ENCODE results near the gene AARS1.
"Not testable (repeated sequence)": the region's sequence is repeated elsewhere in the genome, so short reads cannot be mapped to it uniquely, and the experiment has no call there.

The AARS1 gene

DNA sequence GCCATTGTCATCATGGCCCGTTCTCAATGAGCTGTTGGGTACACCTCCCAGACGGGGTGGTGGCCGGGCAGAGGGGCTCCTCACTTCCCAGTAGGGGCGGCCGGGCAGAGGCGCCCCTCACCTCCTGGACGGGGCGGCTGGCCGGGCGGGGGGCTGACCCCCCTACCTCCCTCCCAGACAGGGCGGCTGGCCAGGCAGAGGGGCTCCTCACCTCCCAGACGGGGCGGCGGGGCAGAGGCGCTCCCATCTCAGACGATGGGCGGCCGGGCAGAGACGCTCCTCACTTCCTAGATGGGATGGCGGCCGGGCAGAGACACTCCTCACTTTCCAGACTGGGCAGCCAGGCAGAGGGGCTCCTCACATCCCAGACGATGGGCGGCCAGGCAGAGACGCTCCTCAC lies 64.7 kb downstream of the AARS1 start:
- DNase-seq (ENCODE audit: low read depth), result not testable (repeated sequence)

GRCh38 chr16:70223971-70224513 lies 65.3 kb downstream of the AARS1 start:
- not testable (repeated sequence) for DNase-seq (ENCODE audit: low read depth)

- not testable (repeated sequence) for DNase-seq (ENCODE audit: low read depth)
These were observed 66.1 kb downstream of the AARS1 start for GRCh38 chr16:70223216-70223615.

- DNase-seq (ENCODE audit: low read depth), result not testable (repeated sequence)
These were observed 66.7 kb downstream of the AARS1 start for GRCh38 chr16:70222574-70222973.

GRCh38 chr16:70218586-70218985 lies 70.7 kb downstream of the AARS1 start:
- not testable (repeated sequence) for DNase-seq (ENCODE audit: low read depth)

DNA sequence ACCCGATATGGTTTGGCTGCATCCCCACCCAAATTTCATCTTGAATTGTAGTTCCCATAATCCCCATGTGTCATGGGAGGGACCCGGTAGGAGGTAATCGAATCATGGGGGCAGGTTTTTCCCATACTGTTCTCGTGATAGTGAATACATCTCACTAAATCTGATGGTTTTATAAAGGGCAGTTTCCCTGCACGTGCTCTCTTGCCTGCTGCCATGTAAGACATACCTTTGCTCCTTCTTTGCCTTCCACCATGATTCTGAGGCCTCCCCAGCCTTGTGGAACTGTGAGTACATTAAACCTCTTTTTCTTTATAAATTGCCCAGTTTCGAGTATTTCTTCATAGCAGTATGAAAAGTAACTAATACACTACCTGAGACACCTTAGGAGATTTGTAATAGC lies 82.9 kb downstream of the AARS1 start:
- DNase-seq (ENCODE audit: low read depth), result not testable (repeated sequence)

- DNase-seq (ENCODE audit: low read depth), result not testable (repeated sequence)
These were observed 84.5 kb downstream of the AARS1 start for GRCh38 chr16:70204668-70205405.

DNA sequence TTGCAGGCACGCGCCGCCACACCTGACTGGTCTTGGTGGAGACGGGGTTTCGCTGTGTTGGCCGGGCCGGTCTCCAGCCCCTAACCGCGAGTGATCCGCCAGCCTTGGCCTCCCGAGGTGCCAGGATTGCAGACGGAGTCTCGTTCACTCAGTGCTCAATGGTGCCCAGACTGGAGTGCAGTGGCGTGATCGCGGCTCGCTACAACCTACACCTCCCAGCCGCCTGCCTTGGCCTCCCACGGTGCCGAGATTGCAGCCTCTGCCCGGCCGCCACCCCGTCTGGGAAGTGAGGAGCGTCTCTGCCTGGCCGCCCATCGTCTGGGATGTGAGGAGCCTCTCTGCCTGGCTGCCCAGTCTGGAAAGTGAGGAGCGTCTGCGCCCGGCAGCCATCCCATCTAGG lies 85.3 kb downstream of the AARS1 start:
- not testable (repeated sequence) for DNase-seq (ENCODE audit: low read depth)

DNA sequence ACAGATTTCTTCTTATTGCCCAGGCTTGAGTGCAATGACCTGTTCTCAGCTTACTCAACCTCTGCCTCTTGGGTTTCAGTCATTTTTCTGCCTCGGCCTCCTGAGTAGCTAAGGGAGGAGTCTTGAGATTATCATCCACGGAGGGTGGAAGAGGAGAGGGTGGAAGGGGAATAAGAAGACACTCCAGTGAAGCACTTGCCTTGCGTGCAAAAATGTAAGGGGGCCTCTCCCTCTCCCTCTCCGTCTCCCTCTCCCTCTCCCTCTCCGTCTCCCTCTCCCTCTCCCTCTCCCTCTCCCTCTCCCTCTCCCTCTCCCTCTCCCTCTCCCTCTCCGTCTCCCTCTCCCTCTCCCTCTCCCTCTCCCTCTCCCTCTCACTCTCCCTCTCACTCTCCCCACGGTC lies 85.8 kb downstream of the AARS1 start:
- DNase-seq (ENCODE audit: low read depth), result not testable (repeated sequence)

All from activated T-cell treated with anti-CD3 and anti-CD28 coated beads for 1 hour (primary cell).